ENCODE measurements around the gene SLC27A5. TPM values are rescaled to one million over a fixed set of nuclear protein-coding genes. Genes with fewer than 3 reads are reported as not detected.

Gene SLC27A5
- total and polyA plus RNA-seq, 2 of the 13 experiments (the other 11 are each of a cell fraction or from before 2014, with no cell fraction given) = 30.3 to 40.2 TPM

DNA sequence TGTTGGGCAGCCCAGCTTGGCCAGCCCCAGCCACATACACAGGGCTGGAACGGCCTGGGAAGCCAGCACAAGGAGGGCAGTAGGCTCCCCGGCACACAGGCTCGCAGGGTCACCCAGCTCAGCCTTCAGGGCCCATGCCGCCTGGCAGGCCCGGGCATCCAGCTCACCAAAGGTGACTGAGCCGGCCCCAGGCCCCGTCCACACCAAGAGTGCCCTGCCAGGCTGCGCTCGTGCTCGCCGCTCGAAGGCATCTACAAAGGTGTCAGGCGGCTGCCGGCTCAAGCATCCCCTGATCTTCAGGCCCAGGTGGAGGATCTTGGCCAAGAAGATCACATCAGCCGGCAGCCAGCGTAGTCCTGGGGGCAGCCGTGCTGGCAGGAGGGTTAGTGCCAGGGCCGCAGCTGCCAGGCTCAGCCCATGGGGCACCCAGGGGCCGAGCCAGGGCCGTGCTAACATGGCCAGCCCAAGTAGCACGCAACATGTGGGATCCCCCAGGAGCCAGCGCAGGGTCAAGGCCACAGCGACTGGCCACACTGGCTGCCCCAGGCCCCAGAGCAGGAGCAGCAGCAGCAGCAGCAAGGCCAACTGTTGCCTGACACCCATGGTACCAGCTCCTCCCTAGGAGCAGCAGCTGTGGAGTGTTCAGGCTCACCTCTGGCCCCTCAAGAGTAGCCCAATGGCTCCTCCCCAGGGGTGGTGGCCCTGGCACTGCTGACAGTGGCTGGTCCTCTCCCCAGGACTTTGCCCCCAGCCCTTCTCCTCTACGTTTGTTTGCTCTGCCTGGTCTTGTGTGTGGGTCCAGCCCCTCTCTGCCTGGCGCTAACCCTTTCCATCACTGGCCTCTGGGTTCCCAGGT, at the start of gene SLC27A5 (continued):
- TF ChIP-seq HNRNPUL1 (IDR thresholded peaks at IDR 0.05; ENCODE audit: low read depth, low read length) (no peak), NFYB (CRISPR knock-in tag; IDR thresholded peaks at IDR 0.05) (no peak), RBM39 (IDR thresholded peaks at IDR 0.05; ENCODE audit: low read depth, low read length, poor library complexity, severe bottlenecking) (no peak), ELF4 (CRISPR knock-in tag; IDR thresholded peaks at IDR 0.05; ENCODE audit: borderline replicate concordance) (no peak), NCOA5 (CRISPR knock-in tag; IDR thresholded peaks at IDR 0.05) (no peak), ELF1 (CRISPR knock-in tag; IDR thresholded peaks at IDR 0.05) (no peak), ZNF224 (CRISPR knock-in tag; IDR thresholded peaks at IDR 0.05) (no peak), ZBTB42 (CRISPR knock-in tag; IDR thresholded peaks at IDR 0.05) (0 out of 2 replicates have a peak, but pooled peaks have one; percentile 50), THYN1 (CRISPR knock-in tag; IDR thresholded peaks at IDR 0.05; ENCODE audit: borderline replicate concordance, low read depth) (no peak), TBP (CRISPR knock-in tag; IDR thresholded peaks at IDR 0.05) (no peak), RARG (CRISPR knock-in tag; IDR thresholded peaks at IDR 0.05; ENCODE audit: low read depth) (no peak), TCF7 (IDR thresholded peaks at IDR 0.05; ENCODE audit: low read depth) (no peak), ZNF670 (CRISPR knock-in tag; IDR thresholded peaks at IDR 0.05; ENCODE audit: borderline replicate concordance) (no peak), NFE2 (CRISPR knock-in tag; IDR thresholded peaks at IDR 0.05) (no peak), CCDC6 (CRISPR knock-in tag; IDR thresholded peaks at IDR 0.05) (no peak), RXRB (CRISPR knock-in tag; IDR thresholded peaks at IDR 0.05; ENCODE audit: borderline replicate concordance) (peak; percentile 49; the same call in 1 of the 2 replicates), YEATS2 (CRISPR knock-in tag; IDR thresholded peaks at IDR 0.05; ENCODE audit: borderline replicate concordance) (no peak), TBL1XR1 (IDR thresholded peaks at IDR 0.05; ENCODE audit: borderline replicate concordance, low read length, partially characterized antibody) (peak; percentile 6), U2AF2 (IDR thresholded peaks at IDR 0.05; ENCODE audit: low read depth, low read length) (no peak), ZBTB20 (CRISPR knock-in tag; IDR thresholded peaks at IDR 0.05; ENCODE audit: borderline replicate concordance, low read depth) (no peak; the same call in 1 of the 2 replicates), KDM5A (IDR thresholded peaks at IDR 0.05; ENCODE audit: borderline replicate concordance, low read length) (no peak)
- TF ChIP-seq, protein P1, sequence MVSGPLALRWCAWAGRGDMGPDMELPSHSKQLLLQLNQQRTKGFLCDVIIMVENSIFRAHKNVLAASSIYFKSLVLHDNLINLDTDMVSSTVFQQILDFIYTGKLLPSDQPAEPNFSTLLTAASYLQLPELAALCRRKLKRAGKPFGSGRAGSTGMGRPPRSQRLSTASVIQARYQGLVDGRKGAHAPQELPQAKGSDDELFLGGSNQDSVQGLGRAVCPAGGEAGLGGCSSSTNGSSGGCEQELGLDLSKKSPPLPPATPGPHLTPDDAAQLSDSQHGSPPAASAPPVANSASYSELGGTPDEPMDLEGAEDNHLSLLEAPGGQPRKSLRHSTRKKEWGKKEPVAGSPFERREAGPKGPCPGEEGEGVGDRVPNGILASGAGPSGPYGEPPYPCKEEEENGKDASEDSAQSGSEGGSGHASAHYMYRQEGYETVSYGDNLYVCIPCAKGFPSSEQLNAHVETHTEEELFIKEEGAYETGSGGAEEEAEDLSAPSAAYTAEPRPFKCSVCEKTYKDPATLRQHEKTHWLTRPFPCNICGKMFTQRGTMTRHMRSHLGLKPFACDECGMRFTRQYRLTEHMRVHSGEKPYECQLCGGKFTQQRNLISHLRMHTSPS (CRISPR knock-in tag; IDR thresholded peaks at IDR 0.05; ENCODE audit: low read depth) = peak; percentile 98
- TF ChIP-seq, protein P2, sequence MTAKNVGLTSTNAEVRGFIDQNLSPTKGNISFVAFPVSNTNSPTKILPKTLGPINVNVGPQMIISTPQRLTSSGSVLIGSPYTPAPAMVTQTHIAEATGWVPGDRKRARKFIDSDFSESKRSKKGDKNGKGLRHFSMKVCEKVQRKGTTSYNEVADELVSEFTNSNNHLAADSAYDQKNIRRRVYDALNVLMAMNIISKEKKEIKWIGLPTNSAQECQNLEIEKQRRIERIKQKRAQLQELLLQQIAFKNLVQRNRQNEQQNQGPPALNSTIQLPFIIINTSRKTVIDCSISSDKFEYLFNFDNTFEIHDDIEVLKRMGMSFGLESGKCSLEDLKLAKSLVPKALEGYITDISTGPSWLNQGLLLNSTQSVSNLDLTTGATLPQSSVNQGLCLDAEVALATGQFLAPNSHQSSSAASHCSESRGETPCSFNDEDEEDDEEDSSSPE (CRISPR knock-in tag; IDR thresholded peaks at IDR 0.05) = no peak
- TF ChIP-seq, protein P3, sequence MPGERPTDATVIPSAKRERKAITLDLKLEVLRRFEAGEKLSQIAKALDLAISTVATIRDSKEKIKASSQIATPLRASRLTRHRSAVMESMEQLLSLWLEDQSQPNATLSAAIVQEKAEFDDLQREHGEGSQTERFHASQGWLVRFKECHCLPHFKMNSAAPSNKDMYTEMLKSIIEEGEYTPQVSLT (CRISPR knock-in tag; IDR thresholded peaks at IDR 0.05; ENCODE audit: borderline replicate concordance, low read depth) = no peak
- TF ChIP-seq, protein P4, sequence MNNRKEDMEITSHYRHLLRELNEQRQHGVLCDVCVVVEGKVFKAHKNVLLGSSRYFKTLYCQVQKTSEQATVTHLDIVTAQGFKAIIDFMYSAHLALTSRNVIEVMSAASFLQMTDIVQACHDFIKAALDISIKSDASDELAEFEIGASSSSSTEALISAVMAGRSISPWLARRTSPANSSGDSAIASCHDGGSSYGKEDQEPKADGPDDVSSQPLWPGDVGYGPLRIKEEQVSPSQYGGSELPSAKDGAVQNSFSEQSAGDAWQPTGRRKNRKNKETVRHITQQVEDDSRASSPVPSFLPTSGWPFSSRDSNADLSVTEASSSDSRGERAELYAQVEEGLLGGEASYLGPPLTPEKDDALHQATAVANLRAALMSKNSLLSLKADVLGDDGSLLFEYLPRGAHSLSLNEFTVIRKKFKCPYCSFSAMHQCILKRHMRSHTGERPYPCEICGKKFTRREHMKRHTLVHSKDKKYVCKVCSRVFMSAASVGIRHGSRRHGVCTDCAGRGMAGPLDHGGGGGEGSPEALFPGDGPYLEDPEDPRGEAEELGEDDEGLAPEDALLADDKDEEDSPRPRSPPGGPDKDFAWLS (CRISPR knock-in tag; IDR thresholded peaks at IDR 0.05; ENCODE audit: borderline replicate concordance) = peak; percentile 82; the same call in 1 of the 2 replicates

All from HepG2 (cell line).